PC-3 (cell line): ENCODE measurements around the gene TTC19. TPM values are rescaled to one million over a fixed set of nuclear protein-coding genes. Genes with fewer than 3 reads are reported as not detected.

Source experiments
- ATAC-seq: fragments of 200-7000 bp; cut with Tn5 transposase; 2 replicates; pipeline ENCODE4 v1.9.1; 2020; ENCODE audit warnings: mild to moderate bottlenecking, moderate library complexity
- BruUV-seq: library from RNA; stranded (reverse); fragments of 400-500 nt; replicated peaks from 2 replicates; lab custom pipeline; 2021; lab: Mats Ljungman, UMichigan
- CTCF ChIA-PET: fragments of 300-600 bp; sonication (Branson Sonifier 250); formaldehyde crosslinking; loops from one replicate; lab custom pipeline; 2022; ENCODE audit warnings: antibody characterized with exemption; lab: Charles Lee
- POLR2A ChIA-PET: fragments of 300-600 bp; sonication (Branson Sonifier 250); formaldehyde crosslinking; loops from one replicate; lab custom pipeline; 2022; ENCODE audit warnings: antibody characterized with exemption; ENCODE audit not compliant: unreplicated experiment; lab: Charles Lee
- DNase-seq: peaks from one replicate; pipeline ENCODE4 v3.0.0-alpha.2; 2015
- H2AFZ ChIP-seq: fragments of 300-600 bp; sonication (generic); 2 replicates; pipeline ENCODE4 v1.6.0; 2016; ENCODE audit warnings: antibody characterized with exemption, low read length
- H3F3A ChIP-seq: fragments of 300-600 bp; sonication (generic); one replicate; pipeline ENCODE4 v1.6.0; 2017; ENCODE audit warnings: antibody characterized with exemption, low read length, control low read depth, mild to moderate bottlenecking; ENCODE audit not compliant: unreplicated experiment
- H3K27ac ChIP-seq: fragments of 300-600 bp; sonication (generic); 2 replicates; pipeline ENCODE4 v1.5.1; 2016; ENCODE audit warnings: mild to moderate bottlenecking, low read length
- H3K27me3 ChIP-seq: fragments of 300-600 bp; sonication (generic); 2 replicates; pipeline ENCODE4 v1.6.1; 2016; ENCODE audit warnings: low read length, mixed read lengths
- H3K36me3 ChIP-seq: fragments of 300-600 bp; sonication (generic); 2 replicates; pipeline ENCODE4 v1.6.1; 2016; ENCODE audit warnings: low read depth, mixed run types, low read length, mixed read lengths
- H3K4me1 ChIP-seq: fragments of 300-600 bp; sonication (generic); 2 replicates; pipeline ENCODE4 v1.5.1; 2016; ENCODE audit warnings: low read length; ENCODE audit not compliant: insufficient read depth
- H3K4me2 ChIP-seq: fragments of 300-600 bp; sonication (generic); 2 replicates; pipeline ENCODE4 v1.6.0; 2016; ENCODE audit warnings: low read length
- H3K4me3 ChIP-seq: fragments of 300-600 bp; sonication (generic); 2 replicates; pipeline ENCODE4 v1.5.1; 2016; ENCODE audit warnings: mild to moderate bottlenecking, low read length, mixed read lengths
- H3K79me2 ChIP-seq: fragments of 300-600 bp; sonication (generic); 2 replicates; pipeline ENCODE4 v1.6.1; 2017; ENCODE audit warnings: low read length, mixed read lengths
- H3K9ac ChIP-seq: fragments of 300-600 bp; sonication (generic); 2 replicates; pipeline ENCODE4 v1.6.0; 2016; ENCODE audit warnings: mild to moderate bottlenecking, low read length
- H3K9me2 ChIP-seq: fragments of 300-600 bp; sonication (generic); replicated peaks from 2 replicates; pipeline ENCODE4 v1.6.1; 2016; ENCODE audit warnings: mixed run types, low read length, mixed read lengths
- H3K9me3 ChIP-seq: fragments of 300-600 bp; sonication (generic); 2 replicates; pipeline ENCODE4 v1.6.1; 2016; ENCODE audit warnings: low read length, mixed read lengths
- H4K20me1 ChIP-seq: fragments of 300-600 bp; sonication (generic); 2 replicates; pipeline ENCODE4 v1.6.1; 2016; ENCODE audit warnings: low read length, mixed read lengths
- EZH2 ChIP-seq: fragments of 300-600 bp; sonication (generic); IDR thresholded peaks from one replicate; pipeline ENCODE4 v1.6.1; 2017; ENCODE audit warnings: antibody characterized with exemption, mild to moderate bottlenecking, low read length; ENCODE audit not compliant: unreplicated experiment
- EZH2phosphoT487 ChIP-seq: fragments of 300-600 bp; sonication (generic); IDR thresholded peaks from 2 replicates; pipeline ENCODE4 v1.6.1; 2018; ENCODE audit warnings: mild to moderate bottlenecking, antibody characterized with exemption, low read length, borderline replicate concordance
- intact Hi-C: fragments of 100-400 bp; cut with micrococcal nuclease; formaldehyde crosslinking; loops from 2 replicates; pipeline ENCODE4 v1.9.0; 2023
- total RNA-seq: library from RNA; depleted of rRNA; stranded (reverse); fragments of >200 nt; gene quantifications from 2 replicates; pipeline ENCODE4 v1.2.3, GENCODE V29; 2014
- TF ChIP-seq, protein P1 (sequence below): fragments of 300-600 bp; sonication (generic); conservative IDR thresholded peaks from 2 replicates; pipeline ENCODE4 v1.5.1; 2017; ENCODE audit warnings: antibody characterized with exemption, low read depth, mild to moderate bottlenecking, low read length

The TTC19 gene
- total RNA-seq, 1 experiment from 2014 or later: 187 TPM

GRCh38 chr17:15972497-15972951 lies 27.1 kb upstream of the TTC19 start:
- H3K4me1 ChIP-seq: peaks cover 23% of the 10 kb centered on the region

DNA sequence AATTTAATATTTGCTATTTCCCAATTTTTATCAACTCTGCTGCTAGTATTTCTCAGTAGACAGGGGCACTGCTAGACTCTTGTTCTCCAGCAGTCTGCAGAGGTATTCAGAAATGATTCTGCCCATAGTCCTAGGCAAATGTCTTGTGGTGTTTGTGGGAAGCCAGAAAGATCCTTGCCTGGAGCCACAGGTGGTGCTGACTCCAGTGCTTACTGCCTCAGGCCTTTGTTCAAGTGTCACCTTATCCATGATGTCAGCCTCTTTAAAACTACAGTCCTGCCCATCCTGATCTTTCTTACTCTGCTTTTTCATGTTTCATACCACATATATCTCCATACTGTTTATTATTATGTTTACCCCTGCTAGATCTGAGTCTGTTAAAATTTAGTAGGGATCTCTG lies 26.6 kb upstream of the TTC19 start:
- peaks cover 19% of the 10 kb centered on the region for H3K4me1 ChIP-seq
- no peaks in the 10 kb centered on the region for H3K27me3 ChIP-seq
- BruUV-seq: no TSS peak
- POLR2A ChIA-PET: no interaction called here
- intact Hi-C loops: no loop called here
- CTCF ChIA-PET: no interaction called here
- H3K27ac ChIP-seq: no peak overlapping the region
- H4K20me1 ChIP-seq: no peaks in the 10 kb centered on the region
- DNase-seq: peak; percentile 47
- peaks cover 50% of the 10 kb centered on the region for H3K36me3 ChIP-seq
- H2AFZ ChIP-seq: no peak overlapping the region
- H3K4me2 ChIP-seq: no peak overlapping the region
- no peak overlapping the region for H3K4me3 ChIP-seq
- no peaks in the 10 kb centered on the region for H3F3A ChIP-seq
- H3K9me3 ChIP-seq: no peaks in the 10 kb centered on the region
- peaks cover 87% of the 10 kb centered on the region for H3K79me2 ChIP-seq
- H3K9me2 ChIP-seq: no peaks in the 10 kb centered on the region
- H3K9ac ChIP-seq: no peak overlapping the region
- TF ChIP-seq EZH2: no peak
- ATAC-seq: no peak; the same call in 1 of the 2 replicates

More at GRCh38 chr17:15972497-15972951, 27.1 kb upstream of the TTC19 start:
- Histone ChIP-seq H4K20me1 (no peaks in the 10 kb centered on the region), H3K36me3 (peaks cover 50% of the 10 kb centered on the region), H3K4me2 (no peak overlapping the region), H3K27me3 (no peaks in the 10 kb centered on the region), H3F3A (no peaks in the 10 kb centered on the region), H3K9ac (no peak overlapping the region), H3K27ac (no peak overlapping the region), H3K79me2 (peaks cover 87% of the 10 kb centered on the region), H2AFZ (no peak overlapping the region), H3K9me2 (no peaks in the 10 kb centered on the region), H3K4me3 (no peak overlapping the region), H3K9me3 (no peaks in the 10 kb centered on the region)
- CTCF ChIA-PET: no interaction called here
- intact Hi-C loops: no loop called here
- BruUV-seq: no TSS peak
- no peak for ATAC-seq
- POLR2A ChIA-PET: no interaction called here
- TF ChIP-seq, protein P1, sequence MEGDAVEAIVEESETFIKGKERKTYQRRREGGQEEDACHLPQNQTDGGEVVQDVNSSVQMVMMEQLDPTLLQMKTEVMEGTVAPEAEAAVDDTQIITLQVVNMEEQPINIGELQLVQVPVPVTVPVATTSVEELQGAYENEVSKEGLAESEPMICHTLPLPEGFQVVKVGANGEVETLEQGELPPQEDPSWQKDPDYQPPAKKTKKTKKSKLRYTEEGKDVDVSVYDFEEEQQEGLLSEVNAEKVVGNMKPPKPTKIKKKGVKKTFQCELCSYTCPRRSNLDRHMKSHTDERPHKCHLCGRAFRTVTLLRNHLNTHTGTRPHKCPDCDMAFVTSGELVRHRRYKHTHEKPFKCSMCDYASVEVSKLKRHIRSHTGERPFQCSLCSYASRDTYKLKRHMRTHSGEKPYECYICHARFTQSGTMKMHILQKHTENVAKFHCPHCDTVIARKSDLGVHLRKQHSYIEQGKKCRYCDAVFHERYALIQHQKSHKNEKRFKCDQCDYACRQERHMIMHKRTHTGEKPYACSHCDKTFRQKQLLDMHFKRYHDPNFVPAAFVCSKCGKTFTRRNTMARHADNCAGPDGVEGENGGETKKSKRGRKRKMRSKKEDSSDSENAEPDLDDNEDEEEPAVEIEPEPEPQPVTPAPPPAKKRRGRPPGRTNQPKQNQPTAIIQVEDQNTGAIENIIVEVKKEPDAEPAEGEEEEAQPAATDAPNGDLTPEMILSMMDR: no peak
- no peak for TF ChIP-seq EZH2
- peak; percentile 6 for DNase-seq

DNA sequence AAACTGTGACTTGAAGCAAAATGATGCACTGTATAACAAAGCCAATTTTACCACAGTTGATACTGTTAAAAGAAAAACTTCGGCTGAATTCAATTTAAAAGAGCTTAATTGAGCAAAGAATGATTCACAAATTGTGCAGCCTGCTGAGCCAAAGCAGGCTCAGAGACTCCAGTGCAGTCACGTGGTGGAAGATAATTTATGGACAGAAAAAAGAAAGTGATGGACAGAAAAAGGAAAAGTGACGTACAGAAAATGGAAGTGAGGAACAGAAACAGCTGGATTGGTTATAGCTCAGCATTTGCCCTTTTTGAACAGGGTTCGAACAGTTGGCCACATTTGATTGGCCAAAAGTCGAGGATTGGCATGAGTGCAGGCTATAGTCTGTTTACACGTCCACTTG lies 25.8 kb upstream of the TTC19 start:
- Histone ChIP-seq H3K4me3 (no peak overlapping the region), H3K4me2 (no peak overlapping the region), H3F3A (no peaks in the 10 kb centered on the region), H3K9me2 (no peaks in the 10 kb centered on the region), H3K27me3 (no peaks in the 10 kb centered on the region), H3K79me2 (peaks cover 79% of the 10 kb centered on the region), H4K20me1 (no peaks in the 10 kb centered on the region), H3K27ac (no peak overlapping the region), H3K9me3 (no peaks in the 10 kb centered on the region), H3K4me1 (peaks cover 18% of the 10 kb centered on the region), H3K36me3 (peaks cover 51% of the 10 kb centered on the region), H2AFZ (no peak overlapping the region), H3K9ac (no peak overlapping the region)
- CTCF ChIA-PET: no interaction called here
- intact Hi-C loops: no loop called here
- ATAC-seq (no peak), DNase-seq (no peak)
- TF ChIP-seq EZH2 (no peak), EZH2phosphoT487 (no peak)
- TF ChIP-seq, protein P1: no peak
- POLR2A ChIA-PET: no interaction called here
- BruUV-seq: no TSS peak
